ENCODE data around the gene OR1L6.

DNA sequence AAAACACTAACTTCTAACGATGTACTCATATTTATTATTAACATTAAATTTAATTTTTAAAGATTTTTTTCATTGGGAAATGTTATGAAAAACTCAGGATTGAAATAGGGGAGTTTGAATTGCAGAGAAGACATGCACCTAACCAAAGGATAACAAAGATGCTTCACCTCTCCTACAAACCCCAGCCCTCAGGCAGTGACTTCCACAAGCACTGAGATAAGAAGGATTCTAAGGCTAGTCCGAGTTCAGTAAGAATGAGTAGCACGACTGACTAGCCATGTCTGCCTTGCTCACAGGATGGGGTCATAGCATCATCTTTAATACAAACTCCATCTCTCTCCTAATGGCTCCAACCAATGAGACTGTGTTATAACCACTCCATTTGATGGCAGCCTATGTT lies 39.6 kb downstream of the OR1L6 start:
- TF ChIP-seq, protein P1, sequence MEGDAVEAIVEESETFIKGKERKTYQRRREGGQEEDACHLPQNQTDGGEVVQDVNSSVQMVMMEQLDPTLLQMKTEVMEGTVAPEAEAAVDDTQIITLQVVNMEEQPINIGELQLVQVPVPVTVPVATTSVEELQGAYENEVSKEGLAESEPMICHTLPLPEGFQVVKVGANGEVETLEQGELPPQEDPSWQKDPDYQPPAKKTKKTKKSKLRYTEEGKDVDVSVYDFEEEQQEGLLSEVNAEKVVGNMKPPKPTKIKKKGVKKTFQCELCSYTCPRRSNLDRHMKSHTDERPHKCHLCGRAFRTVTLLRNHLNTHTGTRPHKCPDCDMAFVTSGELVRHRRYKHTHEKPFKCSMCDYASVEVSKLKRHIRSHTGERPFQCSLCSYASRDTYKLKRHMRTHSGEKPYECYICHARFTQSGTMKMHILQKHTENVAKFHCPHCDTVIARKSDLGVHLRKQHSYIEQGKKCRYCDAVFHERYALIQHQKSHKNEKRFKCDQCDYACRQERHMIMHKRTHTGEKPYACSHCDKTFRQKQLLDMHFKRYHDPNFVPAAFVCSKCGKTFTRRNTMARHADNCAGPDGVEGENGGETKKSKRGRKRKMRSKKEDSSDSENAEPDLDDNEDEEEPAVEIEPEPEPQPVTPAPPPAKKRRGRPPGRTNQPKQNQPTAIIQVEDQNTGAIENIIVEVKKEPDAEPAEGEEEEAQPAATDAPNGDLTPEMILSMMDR (IDR thresholded peaks at IDR 0.05): no peak
- no peak for TF ChIP-seq POLR2A (IDR thresholded peaks at IDR 0.05)
